Breast epithelium (tissue), 3 donors: ENCODE data around the gene KLK8.

Experiments used
- CTCF ChIP-seq, 3 donors: fragments of 450-650 bp; IDR thresholded peaks; one replicate each; pipeline ENCODE4 v1.5.1; 2016 to 2017; ENCODE audit warnings: antibody characterized with exemption in 3 of 3, mild to moderate bottlenecking in 3 of 3, moderate library complexity in 3 of 3
- POLR2A ChIP-seq: fragments of 450-650 bp; IDR thresholded peaks from one replicate; pipeline ENCODE4 v1.6.1; 2016; ENCODE audit warnings: antibody characterized with exemption, mild to moderate bottlenecking, moderate library complexity
- POLR2AphosphoS5 ChIP-seq, 3 donors: sonication (generic); formaldehyde crosslinking; IDR thresholded peaks; one replicate each; pipeline ENCODE4 v1.6.1; 2017; ENCODE audit warnings: antibody characterized with exemption in 3 of 3

GRCh38 chr19:50972795-50973376 is 28.5 kb downstream of the KLK8 start:
- no peak for TF ChIP-seq CTCF (IDR thresholded peaks at IDR 0.05)
- TF ChIP-seq POLR2A = no peak
- TF ChIP-seq POLR2AphosphoS5 (IDR thresholded peaks at IDR 0.05) = no peak
